ENCODE results near the gene ZSWIM1.

ZSWIM1 gene

GRCh38 chr20:45850238-45850637 lies 30.8 kb upstream of the ZSWIM1 start:
- no peak for TF ChIP-seq TEAD4 (IDR thresholded peaks at IDR 0.05)
- TF ChIP-seq CREB1 (IDR thresholded peaks at IDR 0.05; ENCODE audit: low read depth) = no peak
- TF ChIP-seq TCF12 (IDR thresholded peaks at IDR 0.05; ENCODE audit: low read depth) = no peak
- TF ChIP-seq FOXM1 (IDR thresholded peaks at IDR 0.05; ENCODE audit: borderline replicate concordance, low read depth) = no peak
- no peak for TF ChIP-seq YY1 (IDR thresholded peaks at IDR 0.05; ENCODE audit: low read depth)
- no peak for TF ChIP-seq CEBPB (IDR thresholded peaks at IDR 0.05)
- TF ChIP-seq ZBTB7A (IDR thresholded peaks at IDR 0.05; ENCODE audit: low read depth) = no peak
- no peak for TF ChIP-seq EGR1 (IDR thresholded peaks at IDR 0.05)
- no peak for TF ChIP-seq RAD21 (IDR thresholded peaks at IDR 0.05; ENCODE audit: low read depth)
- TF ChIP-seq NFIC (IDR thresholded peaks at IDR 0.05) = no peak
- no peak for TF ChIP-seq USF1 (IDR thresholded peaks at IDR 0.05)
- TF ChIP-seq REST (IDR thresholded peaks at IDR 0.05; ENCODE audit: low read depth) = no peak
- TF ChIP-seq EP300 (IDR thresholded peaks at IDR 0.05; ENCODE audit: borderline replicate concordance) = no peak
- no peak for TF ChIP-seq MAX (IDR thresholded peaks at IDR 0.05)
- TF ChIP-seq TAF1 (IDR thresholded peaks at IDR 0.05; ENCODE audit: low read depth) = no peak

- TF ChIP-seq USF1 (IDR thresholded peaks at IDR 0.05) = no peak
- TF ChIP-seq EP300 (IDR thresholded peaks at IDR 0.05; ENCODE audit: borderline replicate concordance) = no peak
- no peak for TF ChIP-seq TCF12 (IDR thresholded peaks at IDR 0.05; ENCODE audit: low read depth)
- TF ChIP-seq NFIC (IDR thresholded peaks at IDR 0.05) = no peak
- no peak for TF ChIP-seq CEBPB (IDR thresholded peaks at IDR 0.05)
- no peak for TF ChIP-seq TEAD4 (IDR thresholded peaks at IDR 0.05)
- no peak for TF ChIP-seq TAF1 (IDR thresholded peaks at IDR 0.05; ENCODE audit: low read depth)
- TF ChIP-seq FOXM1 (IDR thresholded peaks at IDR 0.05; ENCODE audit: borderline replicate concordance, low read depth) = no peak
Observed at GRCh38 chr20:45850926-45851325, 30.1 kb upstream of the ZSWIM1 start.

- no peak for TF ChIP-seq MAX (IDR thresholded peaks at IDR 0.05)
- no peak for TF ChIP-seq USF1 (IDR thresholded peaks at IDR 0.05)
- TF ChIP-seq TEAD4 (IDR thresholded peaks at IDR 0.05) = no peak
- TF ChIP-seq CREB1 (IDR thresholded peaks at IDR 0.05; ENCODE audit: low read depth) = no peak
- no peak for TF ChIP-seq RAD21 (IDR thresholded peaks at IDR 0.05; ENCODE audit: low read depth)
- TF ChIP-seq NFIC (IDR thresholded peaks at IDR 0.05) = no peak
- TF ChIP-seq FOXM1 (IDR thresholded peaks at IDR 0.05; ENCODE audit: borderline replicate concordance, low read depth) = no peak
- TF ChIP-seq EP300 (IDR thresholded peaks at IDR 0.05; ENCODE audit: borderline replicate concordance) = no peak
- TF ChIP-seq YY1 (IDR thresholded peaks at IDR 0.05; ENCODE audit: low read depth) = no peak
- no peak for TF ChIP-seq EGR1 (IDR thresholded peaks at IDR 0.05)
- no peak for TF ChIP-seq TCF12 (IDR thresholded peaks at IDR 0.05; ENCODE audit: low read depth)
- no peak for TF ChIP-seq TAF1 (IDR thresholded peaks at IDR 0.05; ENCODE audit: low read depth)
- TF ChIP-seq CEBPB (IDR thresholded peaks at IDR 0.05) = no peak
- no peak for TF ChIP-seq ZBTB7A (IDR thresholded peaks at IDR 0.05; ENCODE audit: low read depth)
- no peak for TF ChIP-seq REST (IDR thresholded peaks at IDR 0.05; ENCODE audit: low read depth)
Observed at GRCh38 chr20:45851501-45851900, 29.5 kb upstream of the ZSWIM1 start.

GRCh38 chr20:45852326-45852725 lies 28.7 kb upstream of the ZSWIM1 start:
- no peak for TF ChIP-seq FOXM1 (IDR thresholded peaks at IDR 0.05; ENCODE audit: borderline replicate concordance, low read depth)
- TF ChIP-seq REST (IDR thresholded peaks at IDR 0.05; ENCODE audit: low read depth) = no peak
- no peak for TF ChIP-seq NFIC (IDR thresholded peaks at IDR 0.05)
- no peak for TF ChIP-seq TEAD4 (IDR thresholded peaks at IDR 0.05)
- no peak for TF ChIP-seq RAD21 (IDR thresholded peaks at IDR 0.05; ENCODE audit: low read depth)
- no peak for TF ChIP-seq YY1 (IDR thresholded peaks at IDR 0.05; ENCODE audit: low read depth)
- no peak for TF ChIP-seq CREB1 (IDR thresholded peaks at IDR 0.05; ENCODE audit: low read depth)
- TF ChIP-seq MAX (IDR thresholded peaks at IDR 0.05) = no peak
- no peak for TF ChIP-seq EGR1 (IDR thresholded peaks at IDR 0.05)
- no peak for TF ChIP-seq EP300 (IDR thresholded peaks at IDR 0.05; ENCODE audit: borderline replicate concordance)
- no peak for TF ChIP-seq USF1 (IDR thresholded peaks at IDR 0.05)
- TF ChIP-seq TCF12 (IDR thresholded peaks at IDR 0.05; ENCODE audit: low read depth) = no peak
- TF ChIP-seq ZBTB7A (IDR thresholded peaks at IDR 0.05; ENCODE audit: low read depth) = no peak
- TF ChIP-seq TAF1 (IDR thresholded peaks at IDR 0.05; ENCODE audit: low read depth) = no peak
- TF ChIP-seq CEBPB (IDR thresholded peaks at IDR 0.05) = no peak
